RWPE1 (cell line): ENCODE measurements around the gene PIK3AP1.

ENCODE experiments used
- CTCF ChIA-PET: fragments of 350-600 bp; sonication (Branson Sonifier 250); formaldehyde crosslinking; extraction: SDS; loops from one replicate; lab custom pipeline; 2021; lab: Yijun Ruan, JAX
- POLR2A ChIA-PET: fragments of 400-600 bp; formaldehyde crosslinking; extraction: SDS; loops from one replicate; lab custom pipeline; 2020; ENCODE audit warnings: antibody characterized with exemption; ENCODE audit not compliant: low non-redundant PET; lab: Yijun Ruan, JAX
- DNase-seq: peaks from one replicate; pipeline ENCODE4 v3.0.0; 2012; ENCODE audit warnings: low spot score
- H3K27ac ChIP-seq: fragments of 450-650 bp; 2 replicates; pipeline ENCODE4 v1.5.1; 2017
- TF ChIP-seq, protein P1 (sequence below): fragments of 450-650 bp; conservative IDR thresholded peaks from 2 replicates; pipeline ENCODE4 v1.5.1; 2017; ENCODE audit warnings: low read depth, mild to moderate bottlenecking

Gene PIK3AP1

DNA sequence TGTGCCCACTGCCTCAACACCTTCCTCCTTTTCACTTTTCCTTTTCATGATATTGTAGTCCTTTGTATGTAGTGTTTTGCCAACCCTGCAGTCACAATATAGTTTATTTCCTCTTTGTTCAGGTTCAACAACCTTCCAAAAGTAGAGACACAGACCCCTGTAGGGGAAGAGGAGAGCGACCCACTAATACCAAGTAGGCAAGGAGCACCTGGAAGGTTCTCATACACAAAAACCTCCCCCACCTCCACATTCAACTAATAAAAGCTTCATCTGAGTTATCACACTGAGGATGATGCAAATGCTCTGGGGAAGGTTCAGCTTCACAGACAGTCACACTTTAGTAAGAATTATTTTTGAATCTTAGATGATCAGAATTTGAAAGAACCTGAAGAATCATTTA lies 41.6 kb downstream of the PIK3AP1 start:
- POLR2A ChIA-PET: no interaction called here
- no peak overlapping the region for H3K27ac ChIP-seq
- TF ChIP-seq, protein P1, sequence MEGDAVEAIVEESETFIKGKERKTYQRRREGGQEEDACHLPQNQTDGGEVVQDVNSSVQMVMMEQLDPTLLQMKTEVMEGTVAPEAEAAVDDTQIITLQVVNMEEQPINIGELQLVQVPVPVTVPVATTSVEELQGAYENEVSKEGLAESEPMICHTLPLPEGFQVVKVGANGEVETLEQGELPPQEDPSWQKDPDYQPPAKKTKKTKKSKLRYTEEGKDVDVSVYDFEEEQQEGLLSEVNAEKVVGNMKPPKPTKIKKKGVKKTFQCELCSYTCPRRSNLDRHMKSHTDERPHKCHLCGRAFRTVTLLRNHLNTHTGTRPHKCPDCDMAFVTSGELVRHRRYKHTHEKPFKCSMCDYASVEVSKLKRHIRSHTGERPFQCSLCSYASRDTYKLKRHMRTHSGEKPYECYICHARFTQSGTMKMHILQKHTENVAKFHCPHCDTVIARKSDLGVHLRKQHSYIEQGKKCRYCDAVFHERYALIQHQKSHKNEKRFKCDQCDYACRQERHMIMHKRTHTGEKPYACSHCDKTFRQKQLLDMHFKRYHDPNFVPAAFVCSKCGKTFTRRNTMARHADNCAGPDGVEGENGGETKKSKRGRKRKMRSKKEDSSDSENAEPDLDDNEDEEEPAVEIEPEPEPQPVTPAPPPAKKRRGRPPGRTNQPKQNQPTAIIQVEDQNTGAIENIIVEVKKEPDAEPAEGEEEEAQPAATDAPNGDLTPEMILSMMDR: no peak
- CTCF ChIA-PET: interaction anchor here (0.6 kb wide), 1 partner anchor 166 kb away, joined by 3 read pairs; no protein-coding TSS in a partner anchor
- DNase-seq: no peak

DNA sequence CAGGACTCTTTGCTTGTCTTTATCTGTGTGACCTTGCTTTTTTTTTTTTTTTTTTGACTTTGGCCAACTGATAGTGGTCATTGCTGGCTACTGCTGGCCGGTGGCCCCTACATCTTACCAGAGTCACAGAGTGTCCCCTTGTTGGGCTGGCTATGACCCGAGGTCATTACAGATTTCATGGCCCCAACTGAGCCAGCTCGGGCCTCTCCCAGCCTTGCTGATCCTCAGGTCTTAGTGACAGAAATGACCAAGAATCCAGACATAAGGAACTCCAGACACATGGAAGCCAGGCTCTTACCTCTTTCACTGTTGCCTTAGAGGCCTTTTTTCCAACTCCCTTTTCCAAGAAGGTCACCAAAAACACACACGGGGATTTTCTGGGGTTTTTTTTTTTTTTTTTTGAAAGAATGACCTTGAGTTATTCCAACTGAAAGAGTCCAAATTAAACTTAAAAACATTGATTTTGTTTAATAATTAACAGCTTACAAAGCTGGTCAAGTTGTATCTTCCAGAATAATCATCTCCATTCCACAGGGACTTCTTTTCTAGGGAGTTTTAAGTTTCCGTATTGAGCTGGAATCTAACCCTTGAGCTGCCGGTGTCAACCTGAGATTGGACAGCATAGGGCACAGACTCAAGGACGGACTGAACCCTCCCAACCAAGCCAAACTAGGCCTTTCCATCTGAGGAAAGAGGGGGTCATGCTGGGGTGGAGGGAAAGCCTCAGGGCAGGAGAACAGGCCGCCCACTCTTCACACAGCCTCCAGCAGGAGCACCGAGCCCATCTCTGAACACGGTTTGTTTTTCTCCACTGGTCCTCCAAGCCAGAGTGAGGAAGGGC lies 43.8 kb downstream of the PIK3AP1 start:
- CTCF ChIA-PET: interaction anchor here (0.5 kb wide), 1 partner anchor 281 kb away, joined by 3 read pairs; no protein-coding TSS in a partner anchor
- TF ChIP-seq, protein P1: no peak
- H3K27ac ChIP-seq: no peak overlapping the region
- DNase-seq: no peak
- POLR2A ChIA-PET: no interaction called here

DNA sequence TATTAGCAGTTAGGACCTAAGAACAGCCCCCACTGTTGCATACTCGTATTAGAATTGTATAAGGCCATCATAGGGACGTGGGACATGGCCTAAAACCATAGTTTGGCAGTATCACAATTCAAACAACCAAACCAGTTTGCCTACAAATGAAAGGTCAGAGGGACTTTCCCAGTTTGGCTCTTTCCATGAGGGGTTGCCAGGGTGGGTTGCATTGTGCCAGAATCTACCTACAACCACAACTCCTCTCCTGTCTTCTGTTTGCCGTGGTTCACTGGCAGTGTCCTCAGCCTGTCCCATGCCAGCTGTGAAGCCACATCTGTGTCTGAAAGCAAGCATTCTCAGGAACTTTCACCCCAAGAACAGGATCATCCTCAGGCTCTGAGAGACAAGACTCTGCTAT lies 44.5 kb downstream of the PIK3AP1 start:
- ChIA-PET CTCF (no interaction called here), POLR2A (no interaction called here)
- TF ChIP-seq, protein P1: no peak
- H3K27ac ChIP-seq: no peak overlapping the region
- no peak for DNase-seq

DNA sequence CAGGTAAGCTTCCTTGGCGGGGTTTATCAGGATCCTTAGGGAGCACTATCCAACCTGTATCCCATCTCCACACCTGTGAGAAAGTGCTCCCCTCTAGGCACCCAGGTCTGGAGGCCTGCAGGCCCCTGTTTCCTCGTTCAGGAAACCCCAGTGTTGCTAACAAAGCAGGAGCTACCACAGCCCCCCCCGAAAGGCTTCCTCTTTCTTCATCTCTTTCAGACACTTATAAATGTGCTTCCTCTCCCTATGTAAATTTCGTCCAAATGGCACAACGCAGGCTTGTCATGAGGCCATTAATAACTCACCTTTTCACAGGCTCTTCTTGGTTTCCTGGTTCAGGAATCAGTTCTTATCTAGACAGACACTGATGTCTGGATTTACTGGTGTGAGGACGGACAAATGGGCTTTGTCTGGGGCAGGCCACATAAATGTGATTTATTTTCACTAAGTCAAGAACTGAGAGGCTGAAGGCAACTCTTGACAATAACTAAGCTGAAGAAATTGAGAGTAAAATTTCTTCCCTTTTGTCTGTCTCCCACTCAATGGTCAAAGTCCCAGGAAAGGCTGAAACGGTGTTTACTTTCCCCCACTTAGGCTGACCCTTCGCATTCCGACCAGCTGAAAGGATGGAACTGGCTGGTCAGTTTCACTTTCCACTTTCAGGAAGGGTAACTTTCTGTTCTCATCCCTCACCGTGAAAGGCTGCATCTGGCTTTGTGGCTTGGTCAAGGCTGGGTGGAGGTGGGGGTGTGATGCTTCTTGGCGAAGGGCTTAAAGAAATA lies 46.8 kb downstream of the PIK3AP1 start:
- TF ChIP-seq, protein P1: no peak
- DNase-seq: no peak
- no peak overlapping the region for H3K27ac ChIP-seq
- ChIA-PET POLR2A (no interaction called here), CTCF (no interaction called here)

DNA sequence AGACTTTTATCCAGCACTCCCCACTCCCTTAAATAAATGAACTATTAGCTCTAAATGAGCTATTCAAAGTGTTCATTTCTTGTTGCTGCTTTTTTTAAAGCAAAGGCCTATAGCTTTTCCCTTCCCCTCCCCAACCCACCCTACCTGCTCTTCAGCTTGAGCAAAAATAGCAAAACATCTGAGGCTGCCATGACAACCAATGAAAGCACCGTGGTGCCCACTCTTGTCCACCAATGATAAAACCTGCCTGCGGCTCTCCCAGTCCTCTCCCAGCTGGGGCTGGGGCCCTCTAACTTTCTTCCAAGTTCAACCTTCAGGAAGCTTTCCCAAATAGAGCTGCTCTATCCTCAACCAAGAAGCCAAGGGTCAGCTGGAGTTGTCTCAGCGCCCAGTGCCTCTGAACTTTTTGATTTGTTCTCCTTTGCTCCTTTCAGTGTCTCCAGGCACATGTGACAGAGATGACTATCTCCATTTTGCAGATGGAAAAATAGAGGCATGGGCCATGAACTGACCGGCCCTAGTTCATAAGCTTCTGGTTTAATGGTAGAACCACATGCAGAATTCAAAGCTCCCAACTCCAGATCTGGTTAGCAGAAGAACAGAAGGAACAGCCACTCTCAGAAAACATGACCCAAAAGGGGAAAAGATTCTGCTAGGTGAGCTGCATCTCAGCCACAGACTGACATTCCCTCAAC lies 47.7 kb downstream of the PIK3AP1 start:
- ChIA-PET POLR2A (no interaction called here), CTCF (interaction anchor here (1.0 kb wide), 1 partner anchor 11 kb away, joined by 3 read pairs; no protein-coding TSS in a partner anchor)
- H3K27ac ChIP-seq: no peak overlapping the region
- no peak for DNase-seq
- TF ChIP-seq, protein P1: no peak
